Bronchial epithelial cell (primary cell): ENCODE data around the gene SLAMF8. TPM values are rescaled to one million over a fixed set of nuclear protein-coding genes. Genes with fewer than 3 reads are reported as not detected.

Experiments
- DNase-seq: peaks from one replicate; pipeline ENCODE4 v3.0.0-alpha.2; 2010; ENCODE audit warnings: low read depth
- FAIRE-seq: peaks from 2 replicates; lab custom pipeline; 2011; peaks lifted over from hg19 to GRCh38; lab: Jason Lieb, UNC
- H3K27me3 ChIP-seq: 2 replicates; pipeline ENCODE4 v1.5.1; 2011; ENCODE audit warnings: low read length; ENCODE audit not compliant: control insufficient read depth, insufficient read depth
- H3K36me3 ChIP-seq: 2 replicates; pipeline ENCODE4 v1.5.1; 2011; ENCODE audit warnings: low read length; ENCODE audit not compliant: control insufficient read depth, insufficient read depth
- H3K4me3 ChIP-seq: 2 replicates; pipeline ENCODE4 v1.5.1; 2011; ENCODE audit warnings: mild to moderate bottlenecking, low read depth, low read length, control low read depth
- total RNA-seq: library from RNA; depleted of rRNA; stranded (reverse); fragments of >200 nt; gene quantifications from 2 replicates; pipeline ENCODE4 v1.2.1, GENCODE V29; 2014
- TF ChIP-seq, protein P1 (sequence below): IDR thresholded peaks from 2 replicates; pipeline ENCODE4 v1.5.1; 2011; ENCODE audit warnings: mild to moderate bottlenecking, moderate library complexity, low read length, control low read depth, inconsistent platforms; ENCODE audit not compliant: insufficient read depth, severe bottlenecking

Gene SLAMF8
- total RNA-seq, 1 donor from 2014 or later = not detected

GRCh38 chr1:159783724-159784123, 42.9 kb upstream of the SLAMF8 start:
- TF ChIP-seq, protein P1, sequence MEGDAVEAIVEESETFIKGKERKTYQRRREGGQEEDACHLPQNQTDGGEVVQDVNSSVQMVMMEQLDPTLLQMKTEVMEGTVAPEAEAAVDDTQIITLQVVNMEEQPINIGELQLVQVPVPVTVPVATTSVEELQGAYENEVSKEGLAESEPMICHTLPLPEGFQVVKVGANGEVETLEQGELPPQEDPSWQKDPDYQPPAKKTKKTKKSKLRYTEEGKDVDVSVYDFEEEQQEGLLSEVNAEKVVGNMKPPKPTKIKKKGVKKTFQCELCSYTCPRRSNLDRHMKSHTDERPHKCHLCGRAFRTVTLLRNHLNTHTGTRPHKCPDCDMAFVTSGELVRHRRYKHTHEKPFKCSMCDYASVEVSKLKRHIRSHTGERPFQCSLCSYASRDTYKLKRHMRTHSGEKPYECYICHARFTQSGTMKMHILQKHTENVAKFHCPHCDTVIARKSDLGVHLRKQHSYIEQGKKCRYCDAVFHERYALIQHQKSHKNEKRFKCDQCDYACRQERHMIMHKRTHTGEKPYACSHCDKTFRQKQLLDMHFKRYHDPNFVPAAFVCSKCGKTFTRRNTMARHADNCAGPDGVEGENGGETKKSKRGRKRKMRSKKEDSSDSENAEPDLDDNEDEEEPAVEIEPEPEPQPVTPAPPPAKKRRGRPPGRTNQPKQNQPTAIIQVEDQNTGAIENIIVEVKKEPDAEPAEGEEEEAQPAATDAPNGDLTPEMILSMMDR = no peak
- no peaks in the 10 kb centered on the region for H3K27me3 ChIP-seq
- no peak for DNase-seq
- peaks cover 2% of the 10 kb centered on the region for H3K36me3 ChIP-seq
- no peak overlapping the region for H3K4me3 ChIP-seq
- no peak for FAIRE-seq

GRCh38 chr1:159786465-159786864, 40.2 kb upstream of the SLAMF8 start:
- no peaks in the 10 kb centered on the region for H3K27me3 ChIP-seq
- FAIRE-seq (no peak), DNase-seq (peak; percentile 8)
- H3K4me3 ChIP-seq = no peak overlapping the region
- H3K36me3 ChIP-seq = peaks cover 2% of the 10 kb centered on the region
- TF ChIP-seq, protein P1 = no peak

DNA sequence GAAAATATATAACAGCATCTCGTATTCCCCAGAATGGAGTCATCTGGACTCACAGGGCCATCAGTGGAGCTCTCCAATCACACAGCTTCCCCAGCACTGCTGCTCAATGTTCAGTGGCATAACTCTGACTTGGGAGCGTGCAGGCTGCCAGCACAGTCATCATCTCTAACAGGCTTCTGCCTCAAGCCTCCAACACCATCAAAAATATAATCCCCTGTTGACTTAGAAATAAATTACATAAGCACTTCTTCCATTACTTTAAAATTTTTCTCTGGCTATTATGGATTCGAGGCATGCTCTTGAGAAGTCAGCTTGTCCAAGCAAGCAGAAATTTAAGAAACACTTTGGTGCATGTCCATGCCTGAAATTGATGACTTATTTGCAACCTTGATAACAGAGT, 39.7 kb upstream of the SLAMF8 start:
- Histone ChIP-seq H3K4me3 (no peak overlapping the region), H3K27me3 (no peaks in the 10 kb centered on the region), H3K36me3 (peaks cover 2% of the 10 kb centered on the region)
- TF ChIP-seq, protein P1 = no peak
- DNase-seq (peak; percentile 96), FAIRE-seq (no peak)

DNA sequence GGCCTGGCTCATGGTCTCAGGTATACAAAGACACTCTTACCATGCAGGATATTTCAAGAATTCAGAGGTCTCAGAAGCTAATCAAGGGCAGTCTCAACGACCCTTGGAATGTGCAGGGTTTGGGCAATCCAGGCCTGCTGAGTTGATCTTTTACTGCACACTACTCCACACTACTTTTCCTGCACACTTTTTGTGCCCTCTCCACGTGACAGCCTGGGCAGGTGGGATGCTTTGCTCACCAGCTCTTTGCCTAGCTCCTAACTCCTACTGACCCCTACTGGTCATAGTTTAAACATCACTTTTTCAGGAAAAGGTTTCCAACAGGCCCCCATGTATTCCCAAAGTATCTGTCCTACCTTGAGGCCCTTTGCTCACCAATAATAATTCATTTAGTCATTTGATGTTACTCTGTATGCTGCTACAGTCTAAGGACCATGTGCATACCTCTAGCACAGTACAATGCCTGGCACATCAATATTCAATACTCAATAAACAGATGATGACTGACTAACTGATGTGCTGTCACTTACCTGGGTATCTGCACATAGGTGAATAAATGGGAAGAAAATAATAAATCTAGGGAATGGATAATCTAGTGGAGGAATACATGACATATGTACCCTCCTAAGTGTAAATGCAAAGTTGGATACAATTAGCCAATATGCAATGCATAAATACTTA, 36.3 kb upstream of the SLAMF8 start:
- TF ChIP-seq, protein P1 = peak; percentile 69
- Histone ChIP-seq H3K27me3 (no peaks in the 10 kb centered on the region), H3K36me3 (no peaks in the 10 kb centered on the region), H3K4me3 (no peak overlapping the region)
- DNase-seq (peak; percentile 45), FAIRE-seq (no peak)

GRCh38 chr1:159791031-159791430, 35.6 kb upstream of the SLAMF8 start:
- H3K36me3 ChIP-seq = no peaks in the 10 kb centered on the region
- H3K4me3 ChIP-seq = no peak overlapping the region
- DNase-seq = no peak
- TF ChIP-seq, protein P1 = no peak
- H3K27me3 ChIP-seq = no peaks in the 10 kb centered on the region
- no peak for FAIRE-seq

DNA sequence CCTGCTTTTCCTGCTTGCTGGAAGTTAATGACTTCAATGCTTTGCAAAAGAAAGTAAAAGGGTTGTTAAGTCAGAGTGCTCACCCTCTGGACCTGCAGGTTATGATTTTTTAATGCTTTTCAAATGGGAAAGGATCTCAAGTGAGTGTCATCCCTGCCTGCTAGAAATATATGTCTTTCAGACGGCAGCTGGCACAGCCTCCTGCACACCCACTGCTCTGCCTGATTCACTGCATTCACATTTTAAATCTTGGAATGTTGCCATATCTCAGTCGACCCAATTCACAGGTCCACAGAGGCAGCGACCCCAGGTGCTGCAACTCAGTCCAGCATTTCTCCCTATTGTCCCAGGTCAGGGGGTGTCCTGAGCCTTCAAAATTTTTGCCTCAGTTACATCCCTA, 35.2 kb upstream of the SLAMF8 start:
- no peaks in the 10 kb centered on the region for H3K36me3 ChIP-seq
- DNase-seq (no peak), FAIRE-seq (no peak)
- TF ChIP-seq, protein P1 = no peak
- no peak overlapping the region for H3K4me3 ChIP-seq
- H3K27me3 ChIP-seq = no peaks in the 10 kb centered on the region
